ENCODE results near the gene GCAT. TPM values are rescaled to one million over a fixed set of nuclear protein-coding genes. Genes with fewer than 3 reads are reported as not detected.

The GCAT gene
- total RNA-seq, 3 donors from 2014 or later (not counting 1 experiment from before 2014, with no cell fraction given) = 0.25 to 1.2 (median 0.28) TPM

DNA sequence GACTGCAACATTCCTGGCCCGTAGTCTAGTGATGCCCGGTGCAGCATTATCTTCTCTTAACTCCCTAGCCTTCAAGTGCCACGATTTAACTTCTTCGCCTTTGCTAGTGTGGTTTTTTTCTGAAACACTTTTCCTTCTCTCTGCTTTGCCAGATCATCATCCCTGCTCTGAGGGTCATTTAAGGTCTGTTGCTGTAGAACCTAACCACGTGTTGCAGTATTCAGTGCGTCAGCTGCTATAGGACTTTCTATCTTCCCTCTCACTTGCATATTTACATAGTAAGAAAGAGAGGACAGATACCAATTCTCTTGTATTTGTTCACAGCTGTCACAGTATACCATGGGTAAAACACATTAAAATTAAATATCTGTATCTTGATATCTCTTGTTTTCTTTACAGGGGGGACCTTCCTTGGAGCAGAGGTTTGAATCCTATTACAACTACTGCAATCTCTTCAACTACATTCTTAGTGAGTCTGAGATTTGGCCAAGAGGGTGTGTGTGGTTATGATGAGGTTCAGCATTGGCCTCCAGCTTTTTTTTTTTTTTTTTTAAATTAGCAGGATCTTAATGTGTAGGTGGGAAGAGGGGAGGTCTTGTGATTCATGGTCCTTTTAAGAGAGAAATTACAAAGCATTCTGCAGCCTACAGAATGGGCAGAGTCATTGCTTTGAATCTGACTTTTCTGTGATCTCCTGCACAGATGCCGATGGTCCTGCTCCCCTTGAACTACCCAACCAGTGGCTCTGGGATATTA lies 55.0 kb downstream of the GCAT start:
- Histone ChIP-seq H3K27ac (ENCODE audit: low read length) (no peak overlapping the region), H3K27me3 (ENCODE audit: control insufficient read depth, insufficient read depth, low read length) (no peaks in the 10 kb centered on the region), H3K4me1 (ENCODE audit: control insufficient read depth, insufficient read depth, low read length) (no peaks in the 10 kb centered on the region), H3K4me3 (ENCODE audit: low read length) (no peak overlapping the region), H3K36me3 (ENCODE audit: control insufficient read depth, insufficient read depth, low read length) (peaks cover 76% of the 10 kb centered on the region), H3K9me3 (ENCODE audit: control insufficient read depth, insufficient read depth, low read length) (no peaks in the 10 kb centered on the region)
- H3K27me3 Mint-ChIP-seq (ENCODE audit: low read depth in 2 of 2) = no peaks in the 10 kb centered on the region
- TF ChIP-seq, protein P1, sequence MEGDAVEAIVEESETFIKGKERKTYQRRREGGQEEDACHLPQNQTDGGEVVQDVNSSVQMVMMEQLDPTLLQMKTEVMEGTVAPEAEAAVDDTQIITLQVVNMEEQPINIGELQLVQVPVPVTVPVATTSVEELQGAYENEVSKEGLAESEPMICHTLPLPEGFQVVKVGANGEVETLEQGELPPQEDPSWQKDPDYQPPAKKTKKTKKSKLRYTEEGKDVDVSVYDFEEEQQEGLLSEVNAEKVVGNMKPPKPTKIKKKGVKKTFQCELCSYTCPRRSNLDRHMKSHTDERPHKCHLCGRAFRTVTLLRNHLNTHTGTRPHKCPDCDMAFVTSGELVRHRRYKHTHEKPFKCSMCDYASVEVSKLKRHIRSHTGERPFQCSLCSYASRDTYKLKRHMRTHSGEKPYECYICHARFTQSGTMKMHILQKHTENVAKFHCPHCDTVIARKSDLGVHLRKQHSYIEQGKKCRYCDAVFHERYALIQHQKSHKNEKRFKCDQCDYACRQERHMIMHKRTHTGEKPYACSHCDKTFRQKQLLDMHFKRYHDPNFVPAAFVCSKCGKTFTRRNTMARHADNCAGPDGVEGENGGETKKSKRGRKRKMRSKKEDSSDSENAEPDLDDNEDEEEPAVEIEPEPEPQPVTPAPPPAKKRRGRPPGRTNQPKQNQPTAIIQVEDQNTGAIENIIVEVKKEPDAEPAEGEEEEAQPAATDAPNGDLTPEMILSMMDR (IDR thresholded peaks at IDR 0.05) = no peak
- no peak overlapping the region for H3K27ac Mint-ChIP-seq
- peaks cover 17% of the 10 kb centered on the region for H3K36me3 Mint-ChIP-seq
- ATAC-seq (peak in 1 of 3 donors; percentile 17), DNase-seq (no peak)
- H3K9me3 Mint-ChIP-seq = no peaks in the 10 kb centered on the region
- intact Hi-C loops (cut with micrococcal nuclease) = loop anchor here (1.0 to 5.0 kb wide), 4 partner anchors 45 to 324 kb away; partner anchors contain the start of gene GGA1
- H3K4me3 Mint-ChIP-seq = no peak overlapping the region
- 90% methylated on average over 5 of the region's 7 CpGs for WGBS (ENCODE audit: insufficient coverage)
- peaks cover 5 to 16% of the 10 kb centered on the region in 2 donors for H3K4me1 Mint-ChIP-seq

DNA sequence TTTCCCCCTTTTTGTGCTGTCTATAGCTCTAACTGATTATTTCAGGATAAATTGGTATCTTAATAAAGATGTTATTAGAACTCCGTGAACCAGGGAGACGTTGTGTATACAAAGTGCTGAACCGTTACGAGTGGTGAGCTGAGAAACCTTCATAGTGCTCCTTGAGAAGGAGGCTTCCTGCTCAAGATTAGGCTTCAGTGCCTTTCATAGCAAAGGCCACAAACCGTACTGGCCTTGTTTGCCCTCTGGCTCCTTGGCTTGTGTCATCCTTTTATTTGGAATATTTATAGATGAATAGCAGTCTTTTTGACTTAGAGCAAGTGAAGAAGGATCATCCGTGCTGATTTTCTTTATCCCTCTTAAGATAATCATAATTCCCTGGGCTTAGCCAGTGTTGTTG lies 57.8 kb downstream of the GCAT start:
- DNase-seq (no peak), ATAC-seq (no peak)
- intact Hi-C loops (cut with micrococcal nuclease) = no loop called here
- no peaks in the 10 kb centered on the region for H3K27me3 ChIP-seq (ENCODE audit: control insufficient read depth, insufficient read depth, low read length)
- H3K9me3 ChIP-seq (ENCODE audit: control insufficient read depth, insufficient read depth, low read length) = no peaks in the 10 kb centered on the region
- WGBS (ENCODE audit: insufficient coverage) = over 99% methylated on average over 5 of the region's 6 CpGs
- no peaks in the 10 kb centered on the region for H3K27me3 Mint-ChIP-seq (ENCODE audit: low read depth in 2 of 2)
- H3K27ac Mint-ChIP-seq = no peak overlapping the region
- H3K4me3 ChIP-seq (ENCODE audit: low read length) = no peak overlapping the region
- H3K4me3 Mint-ChIP-seq = no peak overlapping the region
- peaks cover 8% of the 10 kb centered on the region for H3K36me3 Mint-ChIP-seq
- no peak overlapping the region for H3K27ac ChIP-seq (ENCODE audit: low read length)
- TF ChIP-seq, protein P1 (IDR thresholded peaks at IDR 0.05) = no peak
- no peaks in the 10 kb centered on the region for H3K4me1 ChIP-seq (ENCODE audit: control insufficient read depth, insufficient read depth, low read length)
- H3K4me1 Mint-ChIP-seq = peaks cover 5 to 16% of the 10 kb centered on the region in 2 donors
- no peaks in the 10 kb centered on the region for H3K9me3 Mint-ChIP-seq
- H3K36me3 ChIP-seq (ENCODE audit: control insufficient read depth, insufficient read depth, low read length) = peaks cover 72% of the 10 kb centered on the region

Other genes with a start within 250 kb of the GCAT start
- under 1 TPM in 2 of 3 donors, not detected in 1; 0.27 to 0.78 TPM for gene CDC42EP1, start 247.5 kb upstream of the GCAT start, total RNA-seq
- gene LGALS2, start 227.8 kb upstream of the GCAT start, total RNA-seq = 1 to 10 TPM; 1.4 to 3.4 (median 2.6) TPM
- gene GGA1, start 199.1 kb upstream of the GCAT start, total RNA-seq = 10 to 100 TPM; 69.3 to 87.8 (median 80.2) TPM
- 100 to 1,000 TPM; 163 to 189 (median 163) TPM for gene SH3BP1, start 168.3 kb upstream of the GCAT start, total RNA-seq
- 10 to 100 TPM in 2 of 3 donors, 1 to 10 TPM in 1; 8.3 to 14.2 (median 13.4) TPM for gene PDXP, start 149.2 kb upstream of the GCAT start, total RNA-seq
- 100 to 1,000 TPM; 195 to 218 (median 214) TPM for gene LGALS1, start 132.3 kb upstream of the GCAT start, total RNA-seq
- gene NOL12, start 121.6 kb upstream of the GCAT start, total RNA-seq = 10 to 100 TPM; 28.0 to 45.1 (median 39.0) TPM
- 10 to 100 TPM; 25.1 to 38.5 (median 25.8) TPM for gene TRIOBP, start 110.9 kb upstream of the GCAT start, total RNA-seq
- under 1 TPM in 2 of 3 donors, not detected in 1; 0.24 to 0.32 TPM for gene GALR3, start 15.4 kb downstream of the GCAT start, total RNA-seq
- gene ANKRD54, start 36.4 kb downstream of the GCAT start, total RNA-seq = 10 to 100 TPM; 23.0 to 28.7 (median 26.4) TPM
- 100 to 1,000 TPM; 276 to 295 (median 291) TPM for gene EIF3L, start 41.5 kb downstream of the GCAT start, total RNA-seq
- gene MICALL1, start 98.4 kb downstream of the GCAT start, total RNA-seq = 10 to 100 TPM; 24.6 to 34.3 (median 32.4) TPM
- gene C22orf23, start 145.7 kb downstream of the GCAT start, total RNA-seq = not detected
- gene POLR2F, start 145.8 kb downstream of the GCAT start, total RNA-seq = 10 to 100 TPM; 38.7 to 40.6 (median 38.8) TPM
- not detected for gene SOX10, start 176.6 kb downstream of the GCAT start, total RNA-seq
- gene PICK1, start 249.5 kb downstream of the GCAT start, total RNA-seq = 10 to 100 TPM; 28.4 to 30.9 (median 29.9) TPM